HepG2 (cell line): ENCODE measurements around the gene CYP27B1. TPM values are rescaled to one million over a fixed set of nuclear protein-coding genes. Genes with fewer than 3 reads are reported as not detected.
A peak's percentile ranks its signal among the peaks of the same experiment; 100 is the strongest.

Experiments
- BCL3 ChIP-seq: sonication (generic); formaldehyde crosslinking; IDR thresholded peaks from 2 replicates; pipeline ENCODE4 v1.5.1; 2020; ENCODE audit warnings: mild to moderate bottlenecking, missing genetic modification reagents, moderate library complexity
- ETV5 ChIP-seq: IDR thresholded peaks from 2 replicates; pipeline ENCODE4 v1.6.1; 2018; ENCODE audit warnings: missing biosample characterization, missing genetic modification reagents, inconsistent platforms, borderline replicate concordance
- MYPOP ChIP-seq: sonication (generic); formaldehyde crosslinking; IDR thresholded peaks from 2 replicates; pipeline ENCODE4 v1.8.1; 2023; ENCODE audit warnings: mild to moderate bottlenecking, moderate library complexity, missing genetic modification reagents
- NCOA5 ChIP-seq: sonication (generic); formaldehyde crosslinking; IDR thresholded peaks from 2 replicates; pipeline ENCODE4 v1.4.0; 2020; ENCODE audit warnings: missing genetic modification reagents
- PAX8 ChIP-seq: sonication (generic); formaldehyde crosslinking; IDR thresholded peaks from 2 replicates; pipeline ENCODE4 v1.8.0; 2022; ENCODE audit warnings: mild to moderate bottlenecking, missing genetic modification reagents, borderline replicate concordance
- RAD51 ChIP-seq: fragments of 450-650 bp; IDR thresholded peaks from 2 replicates; pipeline ENCODE4 v1.6.1; 2016; ENCODE audit warnings: borderline replicate concordance
- REST ChIP-seq, 2 experiments: IDR thresholded peaks; 2 replicates each; pipeline ENCODE4 v1.6.1; 2011 to 2012; ENCODE audit warnings: low read length in 2 of 2, borderline replicate concordance in 1 of 2, low read depth in 1 of 2, mild to moderate bottlenecking in 1 of 2, moderate library complexity in 1 of 2
- SNAPC2 ChIP-seq: sonication (generic); formaldehyde crosslinking; IDR thresholded peaks from 2 replicates; pipeline ENCODE4 v1.8.1; 2022; ENCODE audit warnings: mild to moderate bottlenecking, missing genetic modification reagents
- ZBTB1 ChIP-seq: sonication (generic); formaldehyde crosslinking; IDR thresholded peaks from 2 replicates; pipeline ENCODE4 v1.4.0; 2020; ENCODE audit warnings: missing genetic modification reagents, borderline replicate concordance
- ZBTB10 ChIP-seq: sonication (generic); formaldehyde crosslinking; IDR thresholded peaks from 2 replicates; pipeline ENCODE4 v1.4.0; 2020; ENCODE audit warnings: missing genetic modification reagents, borderline replicate concordance
- ZNF281 ChIP-seq: sonication (generic); formaldehyde crosslinking; IDR thresholded peaks from 2 replicates; pipeline ENCODE4 v1.4.0; 2020; ENCODE audit warnings: missing genetic modification reagents, borderline replicate concordance
- ZNF556 ChIP-seq: sonication (generic); formaldehyde crosslinking; IDR thresholded peaks from 2 replicates; pipeline ENCODE4 v1.4.0; 2020; ENCODE audit warnings: mild to moderate bottlenecking, missing genetic modification reagents, borderline replicate concordance
- polyA plus RNA-seq, 8 experiments: library from polyadenylated mRNA; depleted of rRNA in 3 of 8; stranded (reverse) in 7 of 8; unstranded in 1 of 8; fragments of >200 nt; fragmentation: Illumina TruSeq in 4 of 8; extraction: Trizol in 4 of 8; gene quantifications; 2 replicates each; pipeline versions ENCODE4 v1.2.1 to v1.2.3, GENCODE V29; 2011 to 2016; ENCODE audit warnings: low read depth in 4 of 8, missing spikeins in 1 of 8, mixed read lengths in 1 of 8; ENCODE audit not compliant: insufficient read depth in 1 of 8
- total RNA-seq, 5 experiments: library from RNA; depleted of rRNA; stranded (reverse); fragments of >200 nt; fragmentation: Illumina TruSeq; extraction: Trizol; gene quantifications; 2 replicates each; pipeline ENCODE4 v1.2.3, GENCODE V29; 2016; ENCODE audit warnings: low read depth in 1 of 5

CYP27B1 gene
- total and polyA plus RNA-seq, 2 of the 13 experiments (the other 11 are each of a cell fraction or from before 2014, with no cell fraction given): 2.3 to 3.0 TPM

- TF ChIP-seq ZNF281 (CRISPR knock-in tag): peak; percentile 68; the same call in 1 of the 2 replicates
- TF ChIP-seq ZNF556 (CRISPR knock-in tag): no peak
- no peak for TF ChIP-seq PAX8 (CRISPR knock-in tag)
- TF ChIP-seq BCL3 (CRISPR knock-in tag): no peak
- TF ChIP-seq REST (IDR thresholded peaks at IDR 0.05; ENCODE audit: borderline replicate concordance in 1 of 2, low read depth in 1 of 2, low read length in 2 of 2): 0 out of 4 replicates have a peak, but pooled peaks of 1 of the 2 experiments have one; percentile 40
- no peak for TF ChIP-seq ZBTB10 (CRISPR knock-in tag)
- peak; percentile 23; the same call in 1 of the 2 replicates for TF ChIP-seq MYPOP
- TF ChIP-seq SNAPC2 (CRISPR knock-in tag): no peak
- no peak for TF ChIP-seq NCOA5 (CRISPR knock-in tag)
- TF ChIP-seq ETV5: no peak
- no peak for TF ChIP-seq ZBTB1 (CRISPR knock-in tag)
- no peak for TF ChIP-seq RAD51
Observed at GRCh38 chr12:57744194-57744776, 22.6 kb downstream of the CYP27B1 start (continued).
